H1 (cell line): ENCODE measurements around the gene GNAO1. TPM values are rescaled to one million over a fixed set of nuclear protein-coding genes. Genes with fewer than 3 reads are reported as not detected.

Experiments used
- CTCF ChIA-PET: fragments of 300-600 bp; sonication (Branson Sonifier 250); formaldehyde crosslinking; loops from one replicate; lab custom pipeline; 2021; ENCODE audit not compliant: partially characterized antibody; lab: Charles Lee
- POLR2A ChIA-PET: fragments of 300-600 bp; sonication (Branson Sonifier 250); formaldehyde crosslinking; loops from one replicate; lab custom pipeline; 2021; ENCODE audit warnings: inconsistent platforms; ENCODE audit not compliant: partially characterized antibody; lab: Charles Lee
- DNase-seq, 2 experiments: peaks; one replicate each; pipeline versions ENCODE4 v3.0.0 to v3.0.0-alpha.2; 2010 to 2022; ENCODE audit warnings: low spot score in 2 of 2, low read depth in 1 of 2, mixed read lengths in 1 of 2
- FAIRE-seq: peaks from 2 replicates; lab custom pipeline; 2011; peaks lifted over from hg19 to GRCh38; lab: Jason Lieb, UNC
- H2AFZ ChIP-seq: 2 replicates; pipeline ENCODE4 v1.8.1; 2012; ENCODE audit warnings: low read length, inconsistent platforms
- H2AK5ac ChIP-seq: 2 replicates; pipeline ENCODE4 v1.6.1; 2013; ENCODE audit warnings: low read depth, low read length
- H2BK120ac ChIP-seq: replicated peaks from 2 replicates; pipeline ENCODE3; 2013; ENCODE audit warnings: low read depth, low read length, inconsistent platforms
- H2BK12ac ChIP-seq: 2 replicates; pipeline ENCODE4 v1.6.1; 2013; ENCODE audit warnings: low read depth, low read length
- H2BK15ac ChIP-seq: 2 replicates; pipeline ENCODE4 v1.6.1; 2013; ENCODE audit warnings: low read length
- H2BK20ac ChIP-seq: 2 replicates; pipeline ENCODE4 v1.6.1; 2013; ENCODE audit warnings: low read length
- H2BK5ac ChIP-seq: 2 replicates; pipeline ENCODE4 v1.6.1; 2013; ENCODE audit warnings: low read depth, low read length
- H3K14ac ChIP-seq: 2 replicates; pipeline ENCODE4 v1.6.1; 2013; ENCODE audit warnings: inconsistent platforms; ENCODE audit not compliant: insufficient read length
- H3K18ac ChIP-seq: 2 replicates; pipeline ENCODE4 v1.6.1; 2013; ENCODE audit warnings: low read length; ENCODE audit errors: extremely low read depth
- H3K23ac ChIP-seq: 2 replicates; pipeline ENCODE4 v1.6.1; 2013; ENCODE audit warnings: inconsistent platforms; ENCODE audit not compliant: insufficient read length
- H3K23me2 ChIP-seq: 2 replicates; pipeline ENCODE4 v1.6.1; 2013; ENCODE audit warnings: low read depth, low read length
- H3K27ac ChIP-seq: 2 replicates; pipeline ENCODE4 v1.6.1; 2011; ENCODE audit warnings: low read depth, low read length, inconsistent platforms
- H3K27me3 ChIP-seq, 4 experiments: replicated peaks in 1 of 4; 1 replicate in 1 of 4; 2 replicates in 3 of 4; pipeline versions ENCODE4 v1.6.1 to v1.8.1; 2011 to 2013; ENCODE audit warnings: low read length in 3 of 4, mild to moderate bottlenecking in 3 of 4, inconsistent platforms in 2 of 4, mixed read lengths in 2 of 4, moderate library complexity in 1 of 4; ENCODE audit not compliant: control insufficient read depth in 3 of 4, insufficient read depth in 3 of 4; ENCODE audit errors: extremely low read depth in 1 of 4
- H3K36me3 ChIP-seq, 4 experiments: 2 replicates each; pipeline versions ENCODE4 v1.6.1 to v1.8.1; 2011 to 2013; ENCODE audit warnings: mild to moderate bottlenecking in 4 of 4, low read length in 3 of 4, moderate library complexity in 2 of 4, control low read depth in 1 of 4, inconsistent platforms in 1 of 4; ENCODE audit not compliant: insufficient read depth in 4 of 4, control insufficient read depth in 2 of 4
- H3K4ac ChIP-seq: replicated peaks from 2 replicates; pipeline ENCODE3; 2013; ENCODE audit warnings: low read length, low read depth, mixed read lengths, inconsistent platforms; ENCODE audit not compliant: insufficient read length
- H3K4me1 ChIP-seq, 4 experiments: replicated peaks in 1 of 4; 1 replicate in 1 of 4; 2 replicates in 3 of 4; pipeline versions ENCODE4 v1.6.1 to v1.8.1; 2011 to 2013; ENCODE audit warnings: low read length in 3 of 4, inconsistent platforms in 2 of 4, mixed read lengths in 1 of 4; ENCODE audit not compliant: insufficient read depth in 4 of 4, control insufficient read depth in 3 of 4
- H3K4me2 ChIP-seq, 2 experiments: 2 replicates each; pipeline versions ENCODE4 v1.6.1 to v1.8.1; 2011 to 2013; ENCODE audit warnings: low read depth in 2 of 2, low read length in 2 of 2, control low read depth in 1 of 2, inconsistent platforms in 1 of 2, mild to moderate bottlenecking in 1 of 2; ENCODE audit not compliant: insufficient read depth in 1 of 2
- H3K4me3 ChIP-seq, 4 experiments: fragments of 200-600, 300-600 bp in 1 of 4; sonication (generic), shearing (Covaris generic), sonication (Bioruptor Twin) in 1 of 4; 2 replicates each; pipeline versions ENCODE4 v1.5.1 to v1.8.1; 2011 to 2016; ENCODE audit warnings: low read length in 4 of 4, low read depth in 3 of 4, control low read depth in 2 of 4, inconsistent platforms in 2 of 4, mild to moderate bottlenecking in 2 of 4, mixed read lengths in 1 of 4, moderate library complexity in 1 of 4; ENCODE audit not compliant: insufficient read depth in 2 of 4; ENCODE audit errors: extremely low read depth in 1 of 4
- H3K56ac ChIP-seq: replicated peaks from 2 replicates; pipeline ENCODE3; 2013; ENCODE audit warnings: low read depth, mild to moderate bottlenecking, mixed read lengths, low read length, inconsistent platforms; ENCODE audit not compliant: insufficient read length
- H3K79me1 ChIP-seq: 2 replicates; pipeline ENCODE4 v1.6.1; 2013; ENCODE audit warnings: low read depth, low read length, control low read depth
- H3K79me2 ChIP-seq, 2 experiments: 2 replicates each; pipeline versions ENCODE4 v1.6.1 to v1.8.1; 2012 to 2013; ENCODE audit warnings: low read length in 2 of 2, mild to moderate bottlenecking in 2 of 2, inconsistent platforms in 1 of 2; ENCODE audit not compliant: insufficient read depth in 2 of 2, control insufficient read depth in 1 of 2
- H3K9ac ChIP-seq, 4 experiments: replicated peaks in 1 of 4; 1 replicate in 1 of 4; 2 replicates in 3 of 4; pipeline versions ENCODE4 v1.6.1 to v1.8.1; 2011 to 2013; ENCODE audit warnings: low read depth in 3 of 4, low read length in 3 of 4, control low read depth in 2 of 4, mild to moderate bottlenecking in 2 of 4, moderate library complexity in 2 of 4, inconsistent platforms in 1 of 4; ENCODE audit errors: extremely low read depth in 1 of 4
- H3K9me3 ChIP-seq, 2 experiments: 2 replicates each; pipeline versions ENCODE4 v1.6.1 to v1.8.1; 2012 to 2013; ENCODE audit warnings: mild to moderate bottlenecking in 2 of 2, moderate library complexity in 2 of 2, control low read depth in 1 of 2, inconsistent platforms in 1 of 2, low read depth in 1 of 2, low read length in 1 of 2, mixed read lengths in 1 of 2; ENCODE audit not compliant: insufficient read depth in 2 of 2
- H4K20me1 ChIP-seq, 2 experiments: replicated peaks in 1 of 2; 2 replicates each; pipeline versions ENCODE3 to v1.8.1; 2011 to 2013; ENCODE audit warnings: inconsistent platforms in 2 of 2, low read length in 2 of 2, mild to moderate bottlenecking in 1 of 2; ENCODE audit not compliant: insufficient read depth in 2 of 2, control insufficient read depth in 1 of 2
- H4K5ac ChIP-seq: 2 replicates; pipeline ENCODE4 v1.6.1; 2013; ENCODE audit warnings: low read length, low read depth, mixed read lengths, inconsistent platforms; ENCODE audit not compliant: insufficient read length
- H4K8ac ChIP-seq: 2 replicates; pipeline ENCODE4 v1.8.0; 2013; ENCODE audit warnings: mild to moderate bottlenecking, moderate library complexity, low read length, inconsistent platforms; ENCODE audit not compliant: insufficient read depth; ENCODE audit errors: extremely low read depth
- H4K91ac ChIP-seq: replicated peaks from 2 replicates; pipeline ENCODE3; 2013; ENCODE audit warnings: low read length, mixed read lengths, inconsistent platforms; ENCODE audit not compliant: insufficient read length
- EZH2 ChIP-seq: fragments of 200-600 bp; sonication (generic); IDR thresholded peaks from 2 replicates; pipeline ENCODE4 v1.7.1; 2012; ENCODE audit warnings: low read depth, mild to moderate bottlenecking, moderate library complexity, low read length, inconsistent platforms; ENCODE audit not compliant: severe bottlenecking
- RNF2 ChIP-seq: fragments of 200-900, 300-1000 bp; sonication (generic); IDR thresholded peaks from 2 replicates; pipeline ENCODE4 v1.7.1; 2016; ENCODE audit warnings: borderline replicate concordance, low read depth, mild to moderate bottlenecking, antibody characterized with exemption, low read length; ENCODE audit not compliant: poor library complexity, severe bottlenecking; ENCODE audit errors: missing control alignments
- SP2 ChIP-seq: IDR thresholded peaks from 2 replicates; pipeline ENCODE4 v1.6.1; 2012; ENCODE audit warnings: mild to moderate bottlenecking, low read length, inconsistent platforms
- TCF12 ChIP-seq: IDR thresholded peaks from 2 replicates; pipeline ENCODE4 v1.6.1; 2011; ENCODE audit warnings: low read depth, mild to moderate bottlenecking, low read length
- WGBS, 2 experiments: shearing (Covaris generic) in 1 of 2; methylation state at CpG; one replicate each; pipeline versions ENCODE4 v1.1.6 to v1.1.7; 2013 to 2015; ENCODE audit warnings: low lambda C conversion rate in 2 of 2, mixed read lengths in 2 of 2, inconsistent platforms in 1 of 2, low coverage in 1 of 2, missing lambda C conversion rate in 1 of 2; ENCODE audit not compliant: insufficient replicate concordance in 2 of 2, insufficient coverage in 1 of 2, insufficient read length in 1 of 2; ENCODE audit errors: extremely low coverage in 1 of 2, missing lambda C conversion rate in 1 of 2; 5-methylcytosine and 5-hydroxymethylcytosine counted together
- polyA plus RNA-seq, 7 experiments: library from polyadenylated mRNA; depleted of rRNA in 3 of 7; stranded (reverse) in 5 of 7; unstranded in 2 of 7; fragments of >200 nt in 5 of 7; fragments of 200-250 nt in 2 of 7; gene quantifications; 1 replicate in 5 of 7; 2 replicates in 1 of 7; 4 replicates in 1 of 7; pipeline versions ENCODE4 v1.2.1 to v1.2.3, GENCODE V29; 2011 to 2013; ENCODE audit warnings: missing spikeins in 2 of 7, mixed read lengths in 2 of 7
- total RNA-seq: library from RNA; stranded (reverse); fragmentation: NEBNext Ultra II Directional; extraction: Animal tissue kit (Norgen Biotek cat#: 25700); gene quantifications from 2 replicates; pipeline ENCODE4 v1.2.1, GENCODE V29; 2021

GNAO1 gene
- total and polyA plus RNA-seq, 2 of the 8 experiments (the other 6 are each of a cell fraction or from before 2014, with no cell fraction given), result 6.7 to 34.4 TPM

DNA sequence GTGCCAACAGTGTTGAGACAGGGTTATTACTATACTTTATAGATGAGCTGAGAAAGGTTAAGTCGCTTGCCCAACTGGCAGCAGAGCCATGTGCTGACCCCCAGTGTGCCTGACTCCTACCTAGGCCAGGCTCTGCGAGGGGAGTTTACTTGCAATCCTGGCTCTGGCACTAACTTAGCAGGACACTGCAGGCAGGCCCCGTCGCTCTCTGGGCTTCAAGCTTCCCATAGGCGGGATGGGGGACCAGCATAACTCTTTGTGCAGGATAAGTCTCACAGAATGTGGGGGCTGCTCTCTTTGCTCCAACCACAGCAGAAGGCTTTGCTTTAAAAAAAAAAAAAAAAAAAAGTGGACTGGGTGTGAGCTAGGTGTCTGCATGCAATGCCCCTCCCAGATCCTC is 102.7 kb downstream of the GNAO1 start:
- 88% methylated on average over 5 of the region's 5 CpGs; no CpG with 5 or more reads in 1 of the 2 experiments for WGBS, 2 experiments
- H3K9ac ChIP-seq, result no peak overlapping the region
- no peak overlapping the region for H2BK20ac ChIP-seq
- no peak overlapping the region for H2BK12ac ChIP-seq
- no peaks in the 10 kb centered on the region; the same call in 1 of the 2 replicates for H3K79me1 ChIP-seq
- H3K4me1 ChIP-seq, result peaks cover 11 to 17% (median 12%) of the 10 kb centered on the region in 4 experiments; a peak in 6 of 7 replicates
- no peak for DNase-seq
- no peak overlapping the region for H3K27ac ChIP-seq
- no peak overlapping the region for H3K23ac ChIP-seq
- no peak overlapping the region for H4K5ac ChIP-seq
- no peak overlapping the region for H3K4me2 ChIP-seq
- no peak for FAIRE-seq
- H3K36me3 ChIP-seq, result no peaks in the 10 kb centered on the region
- H2BK15ac ChIP-seq, result no peak overlapping the region
- TF ChIP-seq SP2 (no peak), RNF2 (no peak), EZH2 (no peak), TCF12 (no peak)
- ChIA-PET POLR2A (interaction anchor here (0.9 kb wide), 1 partner anchor 16 kb away, joined by 4 read pairs; no protein-coding TSS in a partner anchor), CTCF (interaction anchor here (0.6 to 2.8 kb wide), 9 partner anchors 10 to 104 kb away, joined by 3 to 15 read pairs (median 3); no protein-coding TSS in a partner anchor)
- H2BK120ac ChIP-seq, result no peak overlapping the region
- no peak overlapping the region for H3K4me3 ChIP-seq
- H3K56ac ChIP-seq, result no peak overlapping the region
- 0 out of 2 replicates have a peak overlapping the region, but pooled peaks have one; percentile 12 for H4K8ac ChIP-seq
- no peak overlapping the region for H4K91ac ChIP-seq
- H3K23me2 ChIP-seq, result no peaks in the 10 kb centered on the region
- no peaks in the 10 kb centered on the region for H3K79me2 ChIP-seq
- no peak overlapping the region for H2BK5ac ChIP-seq
- H4K20me1 ChIP-seq, result peaks cover 2 to 6% of the 10 kb centered on the region in 2 experiments
- H3K14ac ChIP-seq, result no peak overlapping the region
- H2AK5ac ChIP-seq, result no peak overlapping the region
- H3K18ac ChIP-seq, result no peak overlapping the region
- H3K27me3 ChIP-seq, result peaks cover 0 to 2% (median 0%) of the 10 kb centered on the region in 4 experiments; a peak in 2 of 7 replicates
- no peak overlapping the region for H2AFZ ChIP-seq
- no peaks in the 10 kb centered on the region for H3K9me3 ChIP-seq
- H3K4ac ChIP-seq, result no peak overlapping the region
